CD4-positive, alpha-beta T cell treated with Interferon alpha-2 for 1 hour (primary cell): ENCODE data around the gene CATSPERZ.

Source experiments
- DNase-seq, 2 donors: peaks; one replicate each; pipeline ENCODE4 v3.0.0-alpha.2; 2020 to 2022

Gene CATSPERZ

DNA sequence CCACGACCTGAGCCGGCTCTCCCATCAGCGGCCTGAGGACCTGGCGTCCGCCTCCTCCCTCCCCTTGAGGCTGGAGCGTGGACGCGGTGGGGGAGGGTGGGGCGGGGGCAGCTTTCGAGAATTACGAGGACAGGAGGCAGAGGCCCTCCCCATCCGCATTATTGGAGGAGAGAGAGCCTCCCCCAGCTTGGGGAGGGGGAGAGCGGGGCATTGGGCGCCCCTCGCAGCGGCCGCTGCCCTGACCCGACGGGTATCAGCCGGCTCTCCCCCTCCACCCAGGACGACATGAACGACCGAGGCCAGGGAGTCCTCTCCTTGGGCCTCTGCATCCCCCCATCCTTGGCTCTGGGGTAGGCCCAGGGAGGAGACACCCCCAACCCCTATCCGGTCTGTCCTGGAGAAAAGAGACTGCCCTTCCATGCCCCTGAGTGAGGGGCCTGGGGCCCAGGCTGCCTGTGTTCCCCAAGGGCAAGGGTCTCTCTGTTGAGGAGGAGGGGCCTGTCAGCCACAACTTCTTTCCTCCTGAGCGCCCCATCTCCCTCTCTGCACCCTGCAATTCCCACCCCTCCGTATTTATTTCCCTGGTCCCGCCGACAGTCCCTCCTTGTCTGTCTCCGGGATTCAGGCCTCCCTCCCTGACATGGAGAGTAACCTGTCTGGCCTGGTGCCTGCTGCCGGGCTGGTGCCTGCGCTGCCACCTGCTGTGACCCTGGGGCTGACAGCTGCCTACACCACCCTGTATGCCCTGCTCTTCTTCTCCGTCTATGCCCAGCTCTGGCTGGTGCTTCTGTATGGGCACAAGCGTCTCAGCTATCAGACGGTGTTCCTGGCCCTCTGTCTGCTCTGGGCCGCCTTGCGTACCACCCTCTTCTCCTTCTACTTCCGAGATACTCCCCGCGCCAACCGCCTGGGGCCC is 14.0 kb upstream of the CATSPERZ start:
- DNase-seq = no peak

- no peak for DNase-seq
These were observed 13.4 kb upstream of the CATSPERZ start for GRCh38 chr11:64286801-64287159.

GRCh38 chr11:64287676-64288352 is 12.3 kb upstream of the CATSPERZ start:
- DNase-seq = no peak

GRCh38 chr11:64288353-64288750 is 11.8 kb upstream of the CATSPERZ start:
- DNase-seq = no peak

GRCh38 chr11:64289002-64289564 is 11.1 kb upstream of the CATSPERZ start:
- DNase-seq = no peak

- DNase-seq = no peak
These were observed 9.6 kb upstream of the CATSPERZ start for GRCh38 chr11:64290352-64291261.

- no peak for DNase-seq
These were observed 8.9 kb upstream of the CATSPERZ start, which contains the start of gene KCNK4 for GRCh38 chr11:64291262-64291751. KCNK4 (plus strand) TSS chr11:64291302; CDS start chr11:64293019, 1,717 bp downstream.

DNA sequence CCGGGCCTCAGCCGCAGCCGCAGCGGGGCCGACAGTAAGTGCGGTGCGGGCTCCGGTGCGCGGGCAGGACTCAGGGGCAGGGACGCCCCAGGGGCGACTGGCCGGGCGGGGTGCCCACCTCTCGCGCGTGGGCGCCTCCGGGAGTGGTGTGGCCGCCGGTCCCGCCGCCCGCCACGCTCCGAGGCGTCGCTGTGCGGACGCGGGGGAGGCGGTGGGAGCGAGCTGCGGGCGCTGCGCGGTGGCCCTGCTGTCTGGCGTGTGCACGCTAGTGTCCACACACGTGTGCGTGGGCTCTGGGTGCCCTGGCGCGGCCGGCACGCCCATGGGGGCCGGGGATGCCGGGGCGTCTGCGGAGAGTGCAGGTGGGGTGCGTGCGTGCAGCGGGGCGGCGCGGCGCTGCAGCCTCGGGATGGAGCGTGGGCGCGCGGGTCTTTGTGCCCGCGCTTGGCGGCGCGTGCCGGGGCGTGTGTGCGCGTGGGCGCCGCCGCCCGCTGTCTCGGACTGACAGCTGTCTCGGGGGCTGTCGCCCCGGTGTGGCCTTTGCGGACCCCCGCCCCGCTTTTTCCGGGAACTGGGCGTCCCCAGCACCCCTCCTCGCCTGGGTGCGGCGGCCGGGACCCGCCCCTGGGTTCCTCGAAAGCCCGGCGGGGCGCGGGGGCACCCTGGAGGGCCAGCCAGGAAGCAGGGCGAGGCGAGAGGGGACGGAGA is 8.3 kb upstream of the CATSPERZ start:
- no peak for DNase-seq

GRCh38 chr11:64292460-64293254 is 7.5 kb upstream of the CATSPERZ start:
- no peak for DNase-seq

DNA sequence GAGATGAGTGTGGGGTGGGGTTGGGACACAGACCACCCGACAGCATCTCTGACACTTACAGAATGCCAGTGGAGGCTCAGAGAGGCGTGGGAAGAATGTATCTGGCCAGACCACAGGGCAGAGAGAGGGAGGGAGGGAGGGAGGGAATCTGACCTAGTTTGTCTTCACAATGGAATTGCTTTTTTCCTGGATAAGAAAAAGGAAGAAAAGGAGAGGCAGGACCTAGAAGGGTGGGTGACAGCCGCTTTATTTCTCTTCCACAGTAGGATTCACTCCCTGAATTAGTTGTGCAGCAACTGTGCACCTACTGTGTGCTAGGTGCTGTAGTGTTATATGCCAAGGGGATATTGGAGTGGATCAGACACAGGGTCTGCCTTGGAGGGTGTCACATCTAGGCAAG is 5.4 kb upstream of the CATSPERZ start:
- DNase-seq = no peak

DNA sequence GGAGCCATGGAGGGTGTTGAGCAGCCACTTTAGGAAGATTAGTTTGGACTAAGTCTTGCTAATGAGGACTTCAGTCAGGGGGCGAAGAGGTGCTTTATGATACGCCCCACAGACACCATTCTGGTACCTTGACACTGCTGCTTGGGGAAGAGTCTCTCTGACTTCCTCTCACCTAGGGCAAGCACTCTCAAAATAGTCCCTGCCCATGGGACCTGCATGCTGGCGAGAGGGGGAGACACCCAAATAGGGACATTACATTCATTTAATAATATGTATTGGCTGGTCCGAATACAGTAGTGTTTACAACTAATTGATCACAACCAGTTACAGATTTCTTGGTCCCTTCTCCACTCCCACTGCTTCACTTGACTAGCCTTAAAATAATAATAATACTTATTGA is 4.4 kb upstream of the CATSPERZ start:
- no peak for DNase-seq

GRCh38 chr11:64296236-64296635 is 3.9 kb upstream of the CATSPERZ start:
- no peak for DNase-seq

DNA sequence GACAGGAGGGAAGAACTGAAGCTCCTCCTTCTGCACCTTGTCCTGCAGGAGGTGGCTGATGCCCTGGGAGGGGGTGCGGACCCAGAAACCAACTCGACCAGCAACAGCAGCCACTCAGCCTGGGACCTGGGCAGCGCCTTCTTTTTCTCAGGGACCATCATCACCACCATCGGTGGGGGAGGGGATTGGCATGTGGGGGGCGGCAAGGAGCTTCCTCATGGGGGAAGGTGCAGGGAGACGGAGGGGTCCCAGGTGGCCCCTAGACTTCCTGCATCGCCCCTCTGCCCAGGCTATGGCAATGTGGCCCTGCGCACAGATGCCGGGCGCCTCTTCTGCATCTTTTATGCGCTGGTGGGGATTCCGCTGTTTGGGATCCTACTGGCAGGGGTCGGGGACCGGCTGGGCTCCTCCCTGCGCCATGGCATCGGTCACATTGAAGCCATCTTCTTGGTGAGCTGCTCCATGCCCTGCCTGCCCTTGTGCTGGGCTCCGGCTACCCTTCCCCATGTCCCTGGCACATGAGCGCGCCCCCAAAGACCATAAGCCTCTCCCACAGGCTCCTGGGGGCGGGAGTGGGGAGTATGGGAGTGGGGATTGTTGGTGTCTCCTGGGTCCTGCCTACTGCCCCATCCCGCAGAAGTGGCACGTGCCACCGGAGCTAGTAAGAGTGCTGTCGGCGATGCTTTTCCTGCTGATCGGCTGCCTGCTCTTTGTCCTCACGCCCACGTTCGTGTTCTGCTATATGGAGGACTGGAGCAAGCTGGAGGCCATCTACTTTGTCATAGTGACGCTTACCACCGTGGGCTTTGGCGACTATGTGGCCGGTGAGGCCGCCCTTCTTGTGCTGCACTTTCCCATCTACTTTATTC is 3.1 kb upstream of the CATSPERZ start:
- DNase-seq = no peak

DNA sequence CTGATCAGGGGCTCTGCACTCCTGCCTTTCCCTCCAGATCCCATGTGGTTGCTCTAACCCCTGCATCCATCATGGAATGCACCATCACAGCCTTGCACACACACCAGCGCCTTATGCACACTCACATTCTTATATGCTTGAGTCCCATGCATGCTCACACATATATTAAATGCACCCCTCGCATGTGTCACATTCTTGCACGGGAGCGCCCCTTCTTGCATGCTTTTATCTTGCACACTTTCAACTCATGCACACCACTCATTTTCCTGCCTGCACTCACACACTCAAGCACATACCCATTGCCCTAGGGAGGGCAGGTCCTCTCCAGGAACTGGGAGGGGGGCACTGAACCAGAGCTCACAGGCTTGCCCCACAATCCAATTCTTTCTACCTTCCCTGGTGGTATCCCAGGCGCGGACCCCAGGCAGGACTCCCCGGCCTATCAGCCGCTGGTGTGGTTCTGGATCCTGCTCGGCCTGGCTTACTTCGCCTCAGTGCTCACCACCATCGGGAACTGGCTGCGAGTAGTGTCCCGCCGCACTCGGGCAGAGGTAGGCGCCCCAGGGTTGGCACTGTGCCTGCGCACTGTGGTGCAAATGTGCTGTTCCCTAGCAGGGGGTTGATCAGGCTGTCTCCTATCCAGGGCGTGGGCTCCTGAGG is 2.3 kb upstream of the CATSPERZ start:
- no peak for DNase-seq

DNA sequence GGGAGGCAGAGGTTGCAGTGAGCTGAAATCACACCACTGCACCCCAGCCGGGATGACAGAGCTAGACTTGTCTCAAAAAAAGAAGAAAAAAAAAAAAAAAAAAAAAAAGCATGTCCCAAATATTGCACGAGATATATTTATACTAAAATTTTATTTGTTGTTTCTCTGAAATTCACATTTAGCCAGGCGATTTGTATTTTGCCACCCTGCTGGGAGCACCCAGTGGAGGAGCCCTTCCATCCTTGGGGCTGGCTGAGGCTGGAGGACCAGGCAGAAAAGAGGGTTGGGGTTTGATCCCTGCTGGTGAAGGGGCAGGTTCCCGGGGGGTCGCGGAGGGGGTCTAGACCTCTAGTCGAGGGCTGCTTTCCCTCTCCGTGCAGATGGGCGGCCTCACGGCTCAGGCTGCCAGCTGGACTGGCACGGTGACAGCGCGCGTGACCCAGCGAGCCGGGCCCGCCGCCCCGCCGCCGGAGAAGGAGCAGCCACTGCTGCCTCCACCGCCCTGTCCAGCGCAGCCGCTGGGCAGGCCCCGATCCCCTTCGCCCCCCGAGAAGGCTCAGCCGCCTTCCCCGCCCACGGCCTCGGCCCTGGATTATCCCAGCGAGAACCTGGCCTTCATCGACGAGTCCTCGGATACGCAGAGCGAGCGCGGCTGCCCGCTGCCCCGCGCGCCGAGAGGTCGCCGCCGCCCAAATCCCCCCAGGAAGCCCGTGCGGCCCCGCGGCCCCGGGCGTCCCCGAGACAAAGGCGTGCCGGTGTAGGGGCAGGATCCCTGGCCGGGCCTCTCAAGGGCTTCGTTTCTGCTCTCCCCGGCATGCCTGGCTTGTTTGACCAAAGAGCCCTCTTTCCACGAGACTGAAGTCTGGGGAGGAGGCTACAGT is 952 bp upstream of the CATSPERZ start:
- no peak for DNase-seq

- no peak for DNase-seq
These were observed 3.2 kb downstream of the CATSPERZ start for GRCh38 chr11:64303109-64304031.

DNA sequence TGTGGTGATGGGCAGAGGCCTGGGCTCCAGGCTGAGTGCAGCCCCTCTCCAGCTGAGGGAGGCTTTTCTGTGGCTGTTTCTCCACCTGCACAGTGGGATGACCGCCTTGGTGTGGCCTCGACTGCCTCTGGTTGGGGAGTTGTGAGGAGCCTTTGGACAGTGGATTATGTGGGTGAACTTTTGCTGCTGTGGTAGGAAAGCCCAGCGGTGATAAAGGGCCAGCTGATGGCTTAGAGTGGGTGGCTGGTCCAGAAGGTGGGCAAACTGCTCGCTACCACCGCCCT is 3.8 kb downstream of the CATSPERZ start:
- DNase-seq = no peak
